ENCODE measurements around the gene CTAGE4. TPM values are rescaled to one million over a fixed set of nuclear protein-coding genes. Genes with fewer than 3 reads are reported as not detected.
"Not testable (repeated sequence)": the region's sequence is repeated elsewhere in the genome, so short reads cannot be mapped to it uniquely, and the experiment has no call there.

The CTAGE4 gene
- total and polyA plus RNA-seq, 2 donors (not counting 3 experiments of a cell fraction or from before 2014, with no cell fraction given): 0.04 TPM; not detected in 1

DNA sequence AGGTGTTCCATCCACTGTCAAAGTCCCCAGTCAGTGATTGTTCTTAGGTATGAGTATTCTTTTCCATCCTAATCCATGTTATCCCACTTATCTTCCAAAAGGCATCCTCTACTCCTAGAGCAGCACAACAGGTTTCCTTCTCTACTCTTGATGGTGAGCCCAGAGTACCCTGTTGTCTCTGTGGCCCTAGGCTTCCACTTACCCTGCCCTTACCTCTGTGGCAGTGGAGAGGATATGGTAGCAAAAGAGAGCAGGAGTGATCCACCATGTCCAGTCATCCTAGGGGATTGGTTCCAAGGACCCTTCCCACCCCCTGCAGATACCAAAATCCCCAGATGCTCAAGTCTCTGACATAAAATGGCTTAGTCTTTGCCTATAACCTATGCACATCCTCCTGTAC lies 33.9 kb downstream of the CTAGE4 start:
- dilution Hi-C loops (cut with MboI; ENCODE audit: extremely low pct_ligation_motif_present, low sequenced_read_pairs); intact Hi-C loops (cut with micrococcal nuclease); H3K36me3 ChIP-seq (ENCODE audit: control insufficient read depth in 2 of 2, extremely low read depth in 1 of 2, insufficient read depth in 2 of 2, low read length in 2 of 2); H3K27ac ChIP-seq (ENCODE audit: insufficient read depth, low read depth, low read length); H3K9ac ChIP-seq (replicated peaks; ENCODE audit: extremely low read depth, insufficient read depth, low read length); POLR2A ChIA-PET; H3K4me2 ChIP-seq (ENCODE audit: insufficient read depth, low read length); H3K4me3 ChIP-seq (replicated peaks in 1 of 3; ENCODE audit: insufficient read depth in 1 of 3, low read depth in 1 of 3, low read length in 3 of 3); H4K20me1 ChIP-seq (replicated peaks; ENCODE audit: control insufficient read depth, extremely low read depth, insufficient read depth, low read length); H3K4me1 ChIP-seq (ENCODE audit: control insufficient read depth, extremely low read depth, insufficient read depth, low read length); H3K9me3 ChIP-seq (replicated peaks; ENCODE audit: control insufficient read depth, insufficient read depth, low read length); CTCF ChIA-PET; H3K79me2 ChIP-seq (ENCODE audit: control insufficient read depth, insufficient read depth, low read length); FAIRE-seq; BruUV-seq (replicated peaks); H3K27me3 ChIP-seq (ENCODE audit: control insufficient read depth in 2 of 2, insufficient read depth in 2 of 2, low read length in 2 of 2); H2AFZ ChIP-seq (ENCODE audit: low read depth, low read length); H3K9me1 ChIP-seq (replicated peaks; ENCODE audit: control insufficient read depth, extremely low read depth, insufficient read depth, low read length); DNase-seq (ENCODE audit: low read depth, low spot score): not testable (repeated sequence)

DNA sequence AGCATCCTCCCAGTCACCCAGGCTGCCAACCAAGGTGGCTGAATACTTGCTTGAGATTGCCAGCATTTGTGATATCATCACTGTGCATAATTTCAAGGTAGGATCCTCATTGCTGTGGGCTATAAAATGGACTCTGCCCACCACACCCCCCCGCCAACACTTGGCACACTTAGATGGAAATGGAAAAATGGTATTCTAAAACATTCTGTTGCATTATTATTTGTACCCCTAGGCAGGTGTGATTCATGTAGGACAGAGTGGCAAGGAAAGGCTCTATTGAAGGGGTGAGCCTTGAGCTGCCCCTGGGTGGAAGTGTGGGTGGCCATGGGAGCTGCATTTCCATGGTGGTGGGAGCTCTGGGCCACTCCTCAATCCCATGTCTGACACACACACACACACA lies 35.3 kb downstream of the CTAGE4 start:
- dilution Hi-C loops (cut with MboI; ENCODE audit: extremely low pct_ligation_motif_present, low sequenced_read_pairs): not testable (repeated sequence)

DNA sequence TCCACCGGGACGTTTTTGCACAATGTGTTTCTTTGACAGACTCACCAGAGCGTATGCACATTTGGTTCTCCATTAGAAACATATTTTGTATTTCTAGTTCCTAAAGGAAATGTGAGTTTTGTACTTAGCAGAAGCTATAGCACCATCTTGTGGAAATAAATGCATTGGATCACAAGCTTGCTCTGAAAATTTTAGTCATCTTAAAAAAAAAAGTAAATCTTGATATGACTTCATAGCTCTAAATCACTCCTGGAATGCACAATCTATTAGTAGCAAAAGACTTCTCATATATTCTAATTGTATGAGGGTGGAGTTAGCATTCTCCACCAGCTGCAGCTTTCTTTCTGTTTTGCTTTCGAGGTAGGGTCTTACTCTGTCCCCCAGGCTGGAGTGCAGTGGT lies 35.9 kb downstream of the CTAGE4 start:
- H3K9me1 ChIP-seq (replicated peaks; ENCODE audit: control insufficient read depth, extremely low read depth, insufficient read depth, low read length); H3K4me2 ChIP-seq (ENCODE audit: insufficient read depth, low read length); dilution Hi-C loops (cut with MboI; ENCODE audit: extremely low pct_ligation_motif_present, low sequenced_read_pairs); H3K27me3 ChIP-seq (ENCODE audit: control insufficient read depth in 2 of 2, insufficient read depth in 2 of 2, low read length in 2 of 2); H2AFZ ChIP-seq (ENCODE audit: low read depth, low read length); H3K4me1 ChIP-seq (ENCODE audit: control insufficient read depth, extremely low read depth, insufficient read depth, low read length); BruUV-seq (replicated peaks); H3K36me3 ChIP-seq (ENCODE audit: control insufficient read depth in 2 of 2, extremely low read depth in 1 of 2, insufficient read depth in 2 of 2, low read length in 2 of 2); CTCF ChIA-PET; intact Hi-C loops (cut with micrococcal nuclease); H4K20me1 ChIP-seq (replicated peaks; ENCODE audit: control insufficient read depth, extremely low read depth, insufficient read depth, low read length); POLR2A ChIA-PET; DNase-seq (ENCODE audit: low read depth, low spot score); H3K9ac ChIP-seq (replicated peaks; ENCODE audit: extremely low read depth, insufficient read depth, low read length); H3K9me3 ChIP-seq (replicated peaks; ENCODE audit: control insufficient read depth, insufficient read depth, low read length); H3K27ac ChIP-seq (ENCODE audit: insufficient read depth, low read depth, low read length); H3K4me3 ChIP-seq (replicated peaks in 1 of 3; ENCODE audit: insufficient read depth in 1 of 3, low read depth in 1 of 3, low read length in 3 of 3); H3K79me2 ChIP-seq (ENCODE audit: control insufficient read depth, insufficient read depth, low read length): not testable (repeated sequence)
- peak; percentile 75 for FAIRE-seq

More for the DNA sequence above, 35.3 kb downstream of the CTAGE4 start:
- H3K79me2 ChIP-seq (ENCODE audit: control insufficient read depth, insufficient read depth, low read length); H3K27ac ChIP-seq (ENCODE audit: insufficient read depth, low read depth, low read length); H3K27me3 ChIP-seq (ENCODE audit: control insufficient read depth in 2 of 2, insufficient read depth in 2 of 2, low read length in 2 of 2); H3K9me3 ChIP-seq (replicated peaks; ENCODE audit: control insufficient read depth, insufficient read depth, low read length); H3K4me1 ChIP-seq (ENCODE audit: control insufficient read depth, extremely low read depth, insufficient read depth, low read length); intact Hi-C loops (cut with micrococcal nuclease); H3K4me3 ChIP-seq (replicated peaks in 1 of 3; ENCODE audit: insufficient read depth in 1 of 3, low read depth in 1 of 3, low read length in 3 of 3); H3K9ac ChIP-seq (replicated peaks; ENCODE audit: extremely low read depth, insufficient read depth, low read length); H3K4me2 ChIP-seq (ENCODE audit: insufficient read depth, low read length); CTCF ChIA-PET; H2AFZ ChIP-seq (ENCODE audit: low read depth, low read length); H4K20me1 ChIP-seq (replicated peaks; ENCODE audit: control insufficient read depth, extremely low read depth, insufficient read depth, low read length); POLR2A ChIA-PET; H3K9me1 ChIP-seq (replicated peaks; ENCODE audit: control insufficient read depth, extremely low read depth, insufficient read depth, low read length); FAIRE-seq; BruUV-seq (replicated peaks); H3K36me3 ChIP-seq (ENCODE audit: control insufficient read depth in 2 of 2, extremely low read depth in 1 of 2, insufficient read depth in 2 of 2, low read length in 2 of 2): not testable (repeated sequence)
- peak; percentile 0 for DNase-seq (ENCODE audit: low read depth, low spot score)

DNA sequence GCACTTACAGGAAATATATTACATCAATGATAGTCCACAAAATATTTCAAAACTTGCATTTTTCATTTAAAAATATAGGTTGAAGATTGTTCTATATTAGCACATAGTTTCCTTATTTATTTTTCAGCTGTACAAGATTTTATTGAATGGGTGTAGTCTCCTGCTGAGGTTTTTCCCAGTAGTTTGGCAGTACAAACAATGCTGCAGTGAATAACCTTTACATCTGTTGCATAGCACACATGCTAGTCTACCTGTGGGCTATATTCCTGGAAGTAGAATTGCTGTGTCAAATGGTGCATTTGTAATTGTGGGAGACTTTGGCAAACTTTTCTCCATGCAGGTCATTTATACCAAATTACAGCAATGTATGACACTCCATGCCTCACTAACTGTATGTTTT lies 37.3 kb downstream of the CTAGE4 start:
- intact Hi-C loops (cut with micrococcal nuclease); CTCF ChIA-PET; FAIRE-seq; POLR2A ChIA-PET; H3K9me1 ChIP-seq (replicated peaks; ENCODE audit: control insufficient read depth, extremely low read depth, insufficient read depth, low read length); BruUV-seq (replicated peaks); H3K36me3 ChIP-seq (ENCODE audit: control insufficient read depth in 2 of 2, extremely low read depth in 1 of 2, insufficient read depth in 2 of 2, low read length in 2 of 2); H3K4me1 ChIP-seq (ENCODE audit: control insufficient read depth, extremely low read depth, insufficient read depth, low read length); H3K27me3 ChIP-seq (ENCODE audit: control insufficient read depth in 2 of 2, insufficient read depth in 2 of 2, low read length in 2 of 2); dilution Hi-C loops (cut with MboI; ENCODE audit: extremely low pct_ligation_motif_present, low sequenced_read_pairs); H3K9me3 ChIP-seq (replicated peaks; ENCODE audit: control insufficient read depth, insufficient read depth, low read length); H3K4me2 ChIP-seq (ENCODE audit: insufficient read depth, low read length); H3K9ac ChIP-seq (replicated peaks; ENCODE audit: extremely low read depth, insufficient read depth, low read length); H2AFZ ChIP-seq (ENCODE audit: low read depth, low read length); H3K27ac ChIP-seq (ENCODE audit: insufficient read depth, low read depth, low read length); H3K79me2 ChIP-seq (ENCODE audit: control insufficient read depth, insufficient read depth, low read length); DNase-seq (ENCODE audit: low read depth, low spot score); H4K20me1 ChIP-seq (replicated peaks; ENCODE audit: control insufficient read depth, extremely low read depth, insufficient read depth, low read length); H3K4me3 ChIP-seq (replicated peaks in 1 of 3; ENCODE audit: insufficient read depth in 1 of 3, low read depth in 1 of 3, low read length in 3 of 3): not testable (repeated sequence)

Measured in endothelial cell of umbilical vein (primary cell).